ENCODE data around the gene ZBED2.

GRCh38 chr3:111571907-111572460 lies 23.2 kb downstream of the ZBED2 start:
- TF ChIP-seq CTCF (IDR thresholded peaks at IDR 0.05; ENCODE audit: insufficient read depth, low read length) (no peak), POLR2AphosphoS5 (IDR thresholded peaks at IDR 0.05; ENCODE audit: low read depth) (no peak), REST (IDR thresholded peaks at IDR 0.05; ENCODE audit: insufficient replicate concordance, low read depth) (no peak)

All from HL-60 (cell line).